GM20000 (cell line): ENCODE data around the gene PPFIA1.

Source experiments
- DNase-seq: peaks from one replicate; pipeline ENCODE4 v3.0.0; 2012; ENCODE audit warnings: low spot score
- CTCF ChIP-seq: IDR thresholded peaks from 2 replicates; pipeline ENCODE4 v1.5.1; 2012; ENCODE audit warnings: mild to moderate bottlenecking, control low read depth; ENCODE audit errors: extremely low read depth, missing control alignments

PPFIA1 gene

DNA sequence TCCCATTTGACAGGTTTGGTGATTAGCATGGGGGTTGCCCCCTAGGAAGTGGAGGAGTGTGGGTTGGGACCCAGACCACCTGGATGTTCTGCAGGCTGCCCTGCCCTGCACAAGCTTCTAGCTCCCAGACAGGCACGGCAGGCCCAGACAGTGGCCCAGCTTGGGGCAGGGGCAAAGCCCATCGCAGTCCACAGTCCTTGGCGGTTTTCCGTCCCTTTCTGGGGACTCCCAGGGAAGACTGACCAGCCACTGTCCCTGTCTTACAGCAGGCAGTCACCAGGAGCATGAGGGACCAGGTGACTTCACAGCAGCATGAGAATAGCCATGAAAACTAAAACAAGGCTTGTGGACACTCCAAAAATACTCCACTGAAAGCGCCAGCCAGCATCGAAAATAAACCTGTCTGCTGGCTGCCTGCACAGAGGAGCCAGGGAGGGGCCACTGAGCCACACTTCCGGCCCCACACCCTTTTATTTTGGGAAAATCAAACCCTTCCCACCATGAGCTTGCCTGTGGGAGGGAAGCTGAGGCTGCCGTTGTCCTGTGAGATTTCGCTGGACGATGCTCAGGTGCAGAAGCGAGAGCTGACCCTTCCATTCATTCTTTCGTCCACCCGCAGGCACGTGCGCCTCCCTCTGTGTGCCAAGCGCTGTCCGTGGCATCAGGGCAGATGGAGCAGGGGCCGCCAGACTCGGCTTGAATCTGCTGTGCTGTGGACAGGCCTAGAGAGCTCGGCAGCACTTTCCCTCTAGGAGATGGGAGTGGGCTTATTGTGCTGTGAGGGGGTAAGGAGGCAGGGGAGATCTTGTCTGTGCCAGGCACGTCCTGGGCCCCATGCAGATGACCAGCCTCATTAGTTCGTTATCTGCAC is 39.4 kb upstream of the PPFIA1 start:
- no peak for TF ChIP-seq CTCF
- DNase-seq = no peak

- TF ChIP-seq CTCF = no peak
- no peak for DNase-seq
These were observed 37.5 kb upstream of the PPFIA1 start for GRCh38 chr11:70233034-70233433.

DNA sequence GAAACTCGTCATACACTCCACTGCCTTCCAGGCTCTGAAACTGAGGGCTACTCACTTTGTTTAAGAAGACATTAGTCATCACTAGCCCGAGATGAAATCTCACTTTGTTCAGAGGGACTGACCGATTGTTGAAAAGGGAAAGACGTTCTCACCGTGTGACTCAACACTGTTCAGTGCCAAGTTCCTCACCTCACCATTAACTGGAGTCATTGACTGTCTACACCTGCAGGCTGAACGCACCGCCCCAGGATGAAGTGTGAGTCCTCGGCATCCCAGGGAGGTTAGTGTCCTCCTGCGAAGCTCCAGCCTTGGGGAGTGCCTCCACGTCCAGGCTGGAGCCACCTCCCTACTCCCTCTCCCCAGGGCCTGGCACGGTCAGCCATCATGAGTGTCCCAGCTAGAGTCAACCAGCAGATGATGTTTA is 37.0 kb upstream of the PPFIA1 start:
- no peak for TF ChIP-seq CTCF
- DNase-seq = no peak

DNA sequence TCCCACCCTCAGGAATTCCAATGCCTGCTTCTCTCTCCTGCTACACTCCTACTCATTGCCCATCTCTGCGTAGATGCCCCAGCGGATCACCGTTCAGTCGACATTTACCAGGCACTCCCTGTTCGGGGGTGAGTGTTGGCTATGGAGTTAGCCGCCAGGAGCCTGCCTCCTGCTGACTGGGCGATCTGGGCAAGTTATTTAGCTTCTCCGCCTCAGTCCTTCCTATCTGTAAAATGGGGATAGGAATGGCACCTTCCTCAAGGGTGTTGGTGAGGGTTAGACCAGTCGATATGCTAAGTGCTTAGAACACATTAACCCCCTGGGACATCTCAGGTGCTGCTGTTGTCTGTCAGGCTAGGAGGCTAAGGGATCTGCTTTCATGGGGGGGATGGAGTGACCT is 36.5 kb upstream of the PPFIA1 start:
- no peak for DNase-seq
- TF ChIP-seq CTCF = no peak

GRCh38 chr11:70240337-70240736 is 30.2 kb upstream of the PPFIA1 start:
- no peak for DNase-seq
- TF ChIP-seq CTCF = no peak

- no peak for TF ChIP-seq CTCF
- DNase-seq = no peak
These were observed 28.8 kb upstream of the PPFIA1 start for GRCh38 chr11:70241709-70242108.

- no peak for TF ChIP-seq CTCF
- DNase-seq = no peak
These were observed 27.6 kb upstream of the PPFIA1 start for GRCh38 chr11:70242885-70243284.
